GM18511 (cell line): Measurements from ENCODE around the gene SUPT3H.

Source experiments
- ATAC-seq: cut with Tn5 transposase; IDR thresholded peaks from one replicate; pipeline ENCODE4 v1.9.1; 2021; ENCODE audit warnings: mild to moderate bottlenecking, moderate library complexity; ENCODE audit not compliant: unreplicated experiment

The SUPT3H gene

GRCh38 chr6:45394586-45395095 lies 16.9 kb upstream of the SUPT3H start:
- ATAC-seq: no peak

- no peak for ATAC-seq
These were observed 10.6 kb upstream of the SUPT3H start for GRCh38 chr6:45388328-45388727.

- no peak for ATAC-seq
These were observed 9.5 kb upstream of the SUPT3H start for GRCh38 chr6:45387236-45387635.

GRCh38 chr6:45386501-45386900 lies 8.8 kb upstream of the SUPT3H start:
- no peak for ATAC-seq

- no peak for ATAC-seq
These were observed 4.7 kb upstream of the SUPT3H start for GRCh38 chr6:45382391-45382790.

- peak; percentile 36 for ATAC-seq
These were observed 696 bp upstream of the SUPT3H start for GRCh38 chr6:45378334-45378926.

GRCh38 chr6:45377043-45377553 lies 636 bp downstream of the SUPT3H start:
- peak; percentile 4 for ATAC-seq

- no peak for ATAC-seq
These were observed 1.3 kb downstream of the SUPT3H start for GRCh38 chr6:45376310-45377042.

GRCh38 chr6:45375449-45375848 lies 2.3 kb downstream of the SUPT3H start:
- ATAC-seq: no peak

GRCh38 chr6:45371924-45372573 lies 5.7 kb downstream of the SUPT3H start:
- ATAC-seq: no peak

GRCh38 chr6:45369870-45370269 lies 7.9 kb downstream of the SUPT3H start:
- no peak for ATAC-seq

- ATAC-seq: no peak
These were observed 9.7 kb downstream of the SUPT3H start for GRCh38 chr6:45367999-45368398.

- ATAC-seq: no peak
These were observed 11.2 kb downstream of the SUPT3H start for GRCh38 chr6:45366534-45366933.

- ATAC-seq: no peak
These were observed 12.7 kb downstream of the SUPT3H start for GRCh38 chr6:45365036-45365435.

GRCh38 chr6:45364466-45364865 lies 13.3 kb downstream of the SUPT3H start:
- no peak for ATAC-seq

GRCh38 chr6:45353654-45354053 lies 24.1 kb downstream of the SUPT3H start:
- no peak for ATAC-seq

GRCh38 chr6:45351667-45352066 lies 26.1 kb downstream of the SUPT3H start:
- ATAC-seq: no peak

GRCh38 chr6:45351076-45351475 lies 26.7 kb downstream of the SUPT3H start:
- ATAC-seq: no peak

- no peak for ATAC-seq
These were observed 27.5 kb downstream of the SUPT3H start for GRCh38 chr6:45350186-45350710.

- no peak for ATAC-seq
These were observed 32.8 kb downstream of the SUPT3H start for GRCh38 chr6:45344900-45345299.

- ATAC-seq: no peak
These were observed 49.2 kb downstream of the SUPT3H start for GRCh38 chr6:45328523-45328922.
